Loucy (cell line): ENCODE results near the gene KCNK7.

Experiments
- H2AFZ ChIP-seq: fragments of 200-600 bp; sonication (generic); 2 replicates; pipeline ENCODE4 v1.6.0; 2016; ENCODE audit warnings: antibody characterized with exemption, mild to moderate bottlenecking, low read length, moderate library complexity
- H3F3A ChIP-seq: fragments of 200-600 bp; 2 replicates; pipeline ENCODE4 v1.6.0; 2016; ENCODE audit warnings: antibody characterized with exemption, low read depth, mild to moderate bottlenecking
- H3K27me3 ChIP-seq: fragments of 200-600 bp; sonication (generic); 2 replicates; pipeline ENCODE4 v1.6.1; 2014; ENCODE audit warnings: low read length, mild to moderate bottlenecking; ENCODE audit not compliant: insufficient read depth, poor library complexity, severe bottlenecking
- H3K36me3 ChIP-seq: fragments of 200-600 bp; sonication (generic); 2 replicates; pipeline ENCODE4 v1.6.1; 2016; ENCODE audit warnings: low read length; ENCODE audit not compliant: insufficient read depth
- H3K4me1 ChIP-seq: fragments of 200-600 bp; sonication (generic); 2 replicates; pipeline ENCODE4 v1.5.1; 2014; ENCODE audit warnings: low read length, mild to moderate bottlenecking; ENCODE audit not compliant: insufficient read depth, poor library complexity, severe bottlenecking
- H3K4me2 ChIP-seq: fragments of 200-600 bp; sonication (generic); 2 replicates; pipeline ENCODE4 v1.6.0; 2014; ENCODE audit warnings: antibody characterized with exemption, low read length, low read depth, mild to moderate bottlenecking; ENCODE audit not compliant: poor library complexity, severe bottlenecking
- H3K4me3 ChIP-seq: fragments of 200-600 bp; sonication (generic); 2 replicates; pipeline ENCODE4 v1.5.1; 2014; ENCODE audit warnings: low read length, mild to moderate bottlenecking, mixed read lengths; ENCODE audit not compliant: poor library complexity, severe bottlenecking
- H3K79me2 ChIP-seq: fragments of 200-600 bp; sonication (generic); 2 replicates; pipeline ENCODE4 v1.6.1; 2014; ENCODE audit warnings: low read length; ENCODE audit not compliant: insufficient read depth
- H3K9ac ChIP-seq: fragments of 200-600 bp; sonication (generic); 2 replicates; pipeline ENCODE4 v1.6.0; 2014; ENCODE audit warnings: mild to moderate bottlenecking, low read depth, low read length, moderate library complexity; ENCODE audit not compliant: poor library complexity, severe bottlenecking
- H3K9me2 ChIP-seq: fragments of 200-600 bp; sonication (generic); replicated peaks from 2 replicates; pipeline ENCODE4 v1.6.1; 2016; ENCODE audit warnings: low read depth, low read length, mixed read lengths
- H3K9me3 ChIP-seq: fragments of 200-600 bp; sonication (generic); 2 replicates; pipeline ENCODE4 v1.6.1; 2014; ENCODE audit warnings: mild to moderate bottlenecking, antibody characterized with exemption, low read length, low read depth; ENCODE audit not compliant: insufficient read depth
- H4K20me1 ChIP-seq: fragments of 200-600 bp; sonication (generic); 2 replicates; pipeline ENCODE4 v1.6.0; 2014; ENCODE audit warnings: antibody characterized with exemption, low read length, mild to moderate bottlenecking; ENCODE audit not compliant: insufficient read depth, poor library complexity, severe bottlenecking
- CTCF ChIP-seq: fragments of 200-600 bp; sonication (generic); conservative IDR thresholded peaks from 2 replicates; pipeline ENCODE4 v1.5.1; 2014; ENCODE audit warnings: mild to moderate bottlenecking, antibody characterized with exemption, low read length
- EZH2phosphoT487 ChIP-seq: fragments of 200-600 bp; IDR thresholded peaks from 2 replicates; pipeline ENCODE4 v1.6.1; 2018; ENCODE audit warnings: antibody characterized with exemption, mild to moderate bottlenecking, moderate library complexity, borderline replicate concordance

KCNK7 gene

GRCh38 chr11:65623177-65623576, 27.6 kb upstream of the KCNK7 start:
- Histone ChIP-seq H3F3A (no peaks in the 10 kb centered on the region), H3K36me3 (peaks cover 59% of the 10 kb centered on the region; the same call in 1 of the 2 replicates), H3K79me2 (peaks cover 27% of the 10 kb centered on the region; the same call in 1 of the 2 replicates), H3K4me2 (no peak overlapping the region), H3K27me3 (no peaks in the 10 kb centered on the region), H2AFZ (no peak overlapping the region), H3K9me3 (no peaks in the 10 kb centered on the region), H3K4me3 (no peak overlapping the region), H3K9me2 (no peaks in the 10 kb centered on the region), H4K20me1 (peaks cover 9% of the 10 kb centered on the region), H3K4me1 (no peaks in the 10 kb centered on the region), H3K9ac (no peak overlapping the region)
- no peak for TF ChIP-seq EZH2phosphoT487
- TF ChIP-seq CTCF = no peak

GRCh38 chr11:65622011-65622410, 26.4 kb upstream of the KCNK7 start:
- H3K4me2 ChIP-seq = no peak overlapping the region
- peaks cover 4% of the 10 kb centered on the region for H3K4me1 ChIP-seq
- H3K79me2 ChIP-seq = peaks cover 39% of the 10 kb centered on the region
- H3K9me2 ChIP-seq = no peaks in the 10 kb centered on the region
- H3K9me3 ChIP-seq = no peaks in the 10 kb centered on the region
- no peak overlapping the region for H3K4me3 ChIP-seq
- H2AFZ ChIP-seq = no peak overlapping the region
- no peaks in the 10 kb centered on the region for H3K27me3 ChIP-seq
- no peaks in the 10 kb centered on the region for H3F3A ChIP-seq
- no peak overlapping the region for H3K9ac ChIP-seq
- TF ChIP-seq EZH2phosphoT487 = no peak
- no peak for TF ChIP-seq CTCF
- H3K36me3 ChIP-seq = peaks cover 53% of the 10 kb centered on the region; the same call in 1 of the 2 replicates
- peaks cover 20% of the 10 kb centered on the region for H4K20me1 ChIP-seq

- Histone ChIP-seq H3K27me3 (no peaks in the 10 kb centered on the region), H3K4me1 (peaks cover 10% of the 10 kb centered on the region), H3K4me3 (no peak overlapping the region), H3F3A (no peaks in the 10 kb centered on the region), H3K4me2 (no peak overlapping the region), H3K9me3 (no peaks in the 10 kb centered on the region), H3K36me3 (peaks cover 47% of the 10 kb centered on the region; the same call in 1 of the 2 replicates), H4K20me1 (peaks cover 26% of the 10 kb centered on the region), H3K9me2 (no peaks in the 10 kb centered on the region), H3K79me2 (peaks cover 44% of the 10 kb centered on the region), H3K9ac (no peak overlapping the region), H2AFZ (no peak overlapping the region)
- TF ChIP-seq EZH2phosphoT487 = no peak
- TF ChIP-seq CTCF = no peak
Observed at GRCh38 chr11:65621460-65621859, 25.9 kb upstream of the KCNK7 start.
